NT2/D1 (cell line): ENCODE results near the gene DOC2B.

Source experiments
- SUZ12 ChIP-seq: IDR thresholded peaks from 2 replicates; pipeline ENCODE4 v1.6.1; 2011; ENCODE audit not compliant: insufficient read length, insufficient read depth; ENCODE audit errors: extremely low read depth
- YY1 ChIP-seq: IDR thresholded peaks from 2 replicates; pipeline ENCODE4 v1.6.1; 2011; ENCODE audit not compliant: insufficient read length, insufficient read depth
- ZNF274 ChIP-seq: IDR thresholded peaks from 2 replicates; pipeline ENCODE4 v1.6.1; 2011; ENCODE audit warnings: mild to moderate bottlenecking, low read depth, low read length

DNA sequence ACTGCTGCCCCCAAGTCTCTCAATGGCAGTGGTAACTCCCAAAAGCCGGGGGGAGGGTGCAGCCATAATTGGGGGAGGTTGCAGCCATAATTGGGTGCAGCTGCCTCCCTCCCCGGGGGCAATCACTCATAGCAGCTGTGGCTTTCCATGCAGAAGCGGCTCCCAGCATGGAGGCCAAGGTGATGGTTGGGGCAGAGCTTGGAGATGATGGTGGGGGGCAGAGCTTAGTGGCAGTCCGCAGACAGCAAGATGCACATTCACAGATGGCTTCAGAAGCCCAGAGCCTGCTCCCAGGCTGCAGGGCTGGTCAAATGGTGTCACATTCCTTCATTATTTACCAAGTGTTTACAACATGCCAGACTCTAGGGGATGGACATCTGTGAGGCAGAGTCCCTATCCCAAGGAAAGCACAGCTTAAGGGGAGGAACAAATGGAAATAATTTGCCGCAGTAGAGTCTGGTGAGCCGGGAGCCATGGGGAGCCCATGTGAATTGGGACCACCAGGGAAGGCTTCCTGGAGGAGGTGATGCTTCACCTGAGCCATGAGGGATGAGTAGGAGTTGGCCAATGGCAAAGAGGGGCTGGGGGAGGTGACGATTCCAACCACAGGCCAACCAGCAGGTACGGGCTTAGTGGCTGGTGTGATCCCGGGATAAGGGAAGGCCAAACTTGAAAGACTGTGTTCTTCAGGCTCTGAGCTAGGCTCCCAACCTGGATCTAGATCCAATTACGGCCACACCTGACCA lies 8.1 kb downstream of the DOC2B start:
- TF ChIP-seq SUZ12 (no peak), ZNF274 (no peak), YY1 (no peak)
